Breast epithelium (tissue), 4 donors: ENCODE data around the gene HMGB3. TPM values are rescaled to one million over a fixed set of nuclear protein-coding genes. Genes with fewer than 3 reads are reported as not detected.
"Not testable (repeated sequence)": the region's sequence is repeated elsewhere in the genome, so short reads cannot be mapped to it uniquely, and the experiment has no call there.

Experiments
- DNase-seq, 2 donors: peaks; one replicate each; pipeline ENCODE4 v3.0.0-alpha.2; 2019; ENCODE audit warnings: low spot score in 2 of 2
- H3K27ac ChIP-seq, 2 donors: fragments of 200-600 bp; sonication (generic) in 1 of 2; one replicate each; pipeline ENCODE4 v1.5.1; 2016 to 2019; ENCODE audit warnings: mild to moderate bottlenecking in 1 of 2
- H3K27me3 ChIP-seq, 2 donors: fragments of 200-600 bp; sonication (generic) in 1 of 2; one replicate each; pipeline versions ENCODE4 v1.5.1 to v1.6.0; 2017 to 2019; ENCODE audit warnings: control low read depth in 1 of 2, mild to moderate bottlenecking in 1 of 2
- H3K36me3 ChIP-seq: fragments of 200-600 bp; one replicate; pipeline ENCODE4 v1.5.1; 2019
- H3K4me1 ChIP-seq, 2 donors: fragments of 200-600 bp; sonication (generic); one replicate each; pipeline ENCODE4 v1.5.1; 2016 to 2019; ENCODE audit warnings: control low read depth in 1 of 2
- H3K4me3 ChIP-seq, 3 donors: fragments of 200-600 bp; sonication (generic); 1 replicate in 2 of 3; 2 replicates in 1 of 3; pipeline ENCODE4 v1.5.1; 2016 to 2019; ENCODE audit warnings: mild to moderate bottlenecking in 3 of 3, moderate library complexity in 2 of 3
- H3K9me3 ChIP-seq, 2 donors: fragments of 200-600 bp; sonication (generic) in 1 of 2; one replicate each; pipeline ENCODE4 v1.5.1; 2016 to 2019; ENCODE audit warnings: control low read depth in 1 of 2
- CTCF ChIP-seq, 3 donors: fragments of 450-650 bp; IDR thresholded peaks; one replicate each; pipeline ENCODE4 v1.5.1; 2016 to 2017; ENCODE audit warnings: antibody characterized with exemption in 3 of 3, mild to moderate bottlenecking in 3 of 3, moderate library complexity in 3 of 3
- POLR2A ChIP-seq: fragments of 450-650 bp; IDR thresholded peaks from one replicate; pipeline ENCODE4 v1.6.1; 2016; ENCODE audit warnings: antibody characterized with exemption, mild to moderate bottlenecking, moderate library complexity
- POLR2AphosphoS5 ChIP-seq, 3 donors: sonication (generic); formaldehyde crosslinking; IDR thresholded peaks; one replicate each; pipeline ENCODE4 v1.6.1; 2017; ENCODE audit warnings: antibody characterized with exemption in 3 of 3
- intact Hi-C: fragments of 100-400 bp; cut with DNase I; formaldehyde crosslinking; loops from one replicate; pipeline ENCODE4 v1.15.1; 2023; ENCODE audit warnings: low total_unique reads
- total RNA-seq, 3 donors: library from RNA; depleted of rRNA; stranded (reverse); fragments of >200 nt; gene quantifications; one replicate each; pipeline ENCODE4 v1.1.0, GENCODE V29; 2016

The HMGB3 gene
- total RNA-seq, 3 donors from 2014 or later = 2.5 to 6.2 (median 2.7) TPM

- no peak for TF ChIP-seq CTCF (IDR thresholded peaks at IDR 0.05)
- no peak for TF ChIP-seq POLR2AphosphoS5 (IDR thresholded peaks at IDR 0.05)
- TF ChIP-seq POLR2A = no peak
- peaks cover 0 to 2% of the 10 kb centered on the region in 2 donors for H3K27me3 ChIP-seq
- H3K4me3 ChIP-seq = peak overlapping the region; percentile 37 to 73 (median 57)
- H3K27ac ChIP-seq = no peak overlapping the region
- DNase-seq = no peak
- no peaks in the 10 kb centered on the region for H3K36me3 ChIP-seq
- H3K4me1 ChIP-seq = no peaks in the 10 kb centered on the region
- H3K9me3 ChIP-seq = no peaks in the 10 kb centered on the region
- intact Hi-C loops = no loop called here
Measured at GRCh38 chrX:150984169-150984824, 1.2 kb downstream of the HMGB3 start.

GRCh38 chrX:150987687-150988086 is 4.6 kb downstream of the HMGB3 start:
- H3K27ac ChIP-seq = not testable (repeated sequence)

GRCh38 chrX:150989420-150989819 is 6.3 kb downstream of the HMGB3 start:
- no peak overlapping the region for H3K27ac ChIP-seq
- no peak overlapping the region for H3K4me3 ChIP-seq
- H3K4me1 ChIP-seq = no peaks in the 10 kb centered on the region
- peaks cover 0 to 9% of the 10 kb centered on the region in 2 donors for H3K27me3 ChIP-seq
- H3K9me3 ChIP-seq = no peaks in the 10 kb centered on the region
- TF ChIP-seq POLR2A (no peak), CTCF (IDR thresholded peaks at IDR 0.05) (no peak), POLR2AphosphoS5 (IDR thresholded peaks at IDR 0.05) (no peak)
- no peaks in the 10 kb centered on the region for H3K36me3 ChIP-seq
- DNase-seq = no peak
- intact Hi-C loops = no loop called here

More at GRCh38 chrX:150987687-150988086, 4.6 kb downstream of the HMGB3 start:
- DNase-seq, intact Hi-C loops, H3K4me3 ChIP-seq, H3K4me1 ChIP-seq, H3K36me3 ChIP-seq, H3K27me3 ChIP-seq, H3K9me3 ChIP-seq: not testable (repeated sequence)

GRCh38 chrX:150990910-150991309 is 7.8 kb downstream of the HMGB3 start:
- intact Hi-C loops = no loop called here
- TF ChIP-seq POLR2AphosphoS5 (IDR thresholded peaks at IDR 0.05) (no peak), CTCF (IDR thresholded peaks at IDR 0.05) (no peak), POLR2A (no peak)
- Histone ChIP-seq H3K36me3 (no peaks in the 10 kb centered on the region), H3K4me1 (no peaks in the 10 kb centered on the region), H3K9me3 (no peaks in the 10 kb centered on the region), H3K27me3 (peaks cover 0 to 9% of the 10 kb centered on the region in 2 donors), H3K27ac (no peak overlapping the region), H3K4me3 (no peak overlapping the region)
- no peak for DNase-seq

GRCh38 chrX:151000861-151001331 is 17.8 kb downstream of the HMGB3 start:
- H3K9me3 ChIP-seq = no peaks in the 10 kb centered on the region
- intact Hi-C loops = no loop called here
- no peak overlapping the region for H3K27ac ChIP-seq
- TF ChIP-seq POLR2AphosphoS5 (IDR thresholded peaks at IDR 0.05) = no peak
- no peak for TF ChIP-seq POLR2A
- no peak for TF ChIP-seq CTCF (IDR thresholded peaks at IDR 0.05)
- H3K4me1 ChIP-seq = no peaks in the 10 kb centered on the region
- no peaks in the 10 kb centered on the region for H3K36me3 ChIP-seq
- no peak for DNase-seq
- H3K4me3 ChIP-seq = no peak overlapping the region
- H3K27me3 ChIP-seq = peaks cover 0 to 7% of the 10 kb centered on the region in 2 donors
